Keratinocyte (primary cell): ENCODE measurements around the gene ASTN2. TPM values are rescaled to one million over a fixed set of nuclear protein-coding genes. Genes with fewer than 3 reads are reported as not detected.

Source experiments
- DNase-seq: peaks from one replicate; pipeline ENCODE4 v3.0.0-alpha.2; 2011; ENCODE audit warnings: low read depth, missing footprints, low spot score
- FAIRE-seq: peaks from 2 replicates; lab custom pipeline; 2011; peaks lifted over from hg19 to GRCh38; lab: Jason Lieb, UNC
- H2AFZ ChIP-seq: 2 replicates; pipeline ENCODE4 v1.6.0; 2012; ENCODE audit warnings: low read length, control low read depth, inconsistent platforms; ENCODE audit not compliant: control insufficient read depth
- H3K27ac ChIP-seq: 2 replicates; pipeline ENCODE4 v1.5.1; 2011; ENCODE audit warnings: low read length; ENCODE audit not compliant: control insufficient read depth, insufficient read depth
- H3K27me3 ChIP-seq: 3 replicates; pipeline ENCODE4 v1.6.0; 2011; ENCODE audit warnings: low read length; ENCODE audit not compliant: control insufficient read depth, insufficient read depth; ENCODE audit errors: extremely low read depth
- H3K36me3 ChIP-seq, 2 experiments: 2 replicates in 1 of 2; 3 replicates in 1 of 2; pipeline ENCODE4 v1.5.1; 2011; ENCODE audit warnings: low read length in 2 of 2, mild to moderate bottlenecking in 1 of 2; ENCODE audit not compliant: control insufficient read depth in 2 of 2, insufficient read depth in 2 of 2; ENCODE audit errors: extremely low read depth in 1 of 2
- H3K4me1 ChIP-seq: 3 replicates; pipeline ENCODE4 v1.5.1; 2011; ENCODE audit warnings: low read length; ENCODE audit not compliant: control insufficient read depth, insufficient read depth; ENCODE audit errors: extremely low read depth
- H3K4me2 ChIP-seq: 3 replicates; pipeline ENCODE4 v1.6.0; 2011; ENCODE audit warnings: low read depth, low read length; ENCODE audit not compliant: control insufficient read depth, insufficient read depth; ENCODE audit errors: extremely low read depth
- H3K4me3 ChIP-seq, 3 experiments: fragments of 200-600 bp in 1 of 3; sonication (generic) in 1 of 3; 2 replicates in 2 of 3; 3 replicates in 1 of 3; pipeline ENCODE4 v1.5.1; 2011 to 2016; ENCODE audit warnings: low read length in 3 of 3, mild to moderate bottlenecking in 3 of 3, control low read depth in 2 of 3, inconsistent platforms in 1 of 3, low read depth in 1 of 3, mixed read lengths in 1 of 3, mixed run types in 1 of 3, moderate library complexity in 1 of 3; ENCODE audit not compliant: control insufficient read depth in 2 of 3, insufficient read depth in 2 of 3; ENCODE audit errors: extremely low read depth in 1 of 3
- H3K79me2 ChIP-seq: 2 replicates; pipeline ENCODE4 v1.6.0; 2012; ENCODE audit warnings: low read length; ENCODE audit not compliant: control insufficient read depth, insufficient read depth
- H3K9ac ChIP-seq: 3 replicates; pipeline ENCODE4 v1.6.0; 2011; ENCODE audit warnings: low read length; ENCODE audit not compliant: control insufficient read depth, insufficient read depth; ENCODE audit errors: extremely low read depth
- H3K9me1 ChIP-seq: 3 replicates; pipeline ENCODE4 v1.6.0; 2011; ENCODE audit warnings: low read length; ENCODE audit not compliant: control insufficient read depth, insufficient read depth; ENCODE audit errors: extremely low read depth
- H3K9me3 ChIP-seq: 2 replicates; pipeline ENCODE4 v1.5.1; 2012; ENCODE audit warnings: low read depth, low read length; ENCODE audit not compliant: control insufficient read depth
- H4K20me1 ChIP-seq: 3 replicates; pipeline ENCODE4 v1.6.0; 2011; ENCODE audit warnings: low read length; ENCODE audit not compliant: control insufficient read depth, insufficient read depth; ENCODE audit errors: extremely low read depth
- CTCF ChIP-seq, 3 experiments: IDR thresholded peaks in 1 of 3; conservative IDR thresholded peaks in 1 of 3; optimal IDR thresholded peaks in 1 of 3; 2 replicates in 2 of 3; 3 replicates in 1 of 3; pipeline versions ENCODE3 to v1.5.1; 2011; ENCODE audit warnings: low read length in 3 of 3, mild to moderate bottlenecking in 3 of 3, moderate library complexity in 2 of 3, control low read depth in 1 of 3, inconsistent platforms in 1 of 3; ENCODE audit not compliant: insufficient read depth in 2 of 3; ENCODE audit errors: extremely low read depth in 1 of 3
- EZH2 ChIP-seq: IDR thresholded peaks from one replicate; pipeline ENCODE4 v1.6.1; 2012; ENCODE audit warnings: inconsistent platforms, mild to moderate bottlenecking, low read length, moderate library complexity
- dilution Hi-C: fragments of 300-500 bp; cut with MboI; formaldehyde crosslinking; loops from one replicate; pipeline ENCODE4 v1.7.0; 2020; ENCODE audit warnings: low sequenced_read_pairs; ENCODE audit not compliant: extremely low pct_ligation_motif_present
- polyA plus RNA-seq, 5 experiments: library from polyadenylated mRNA; depleted of rRNA in 3 of 5; stranded (reverse) in 3 of 5; stranded (forward) in 1 of 5; unstranded in 1 of 5; fragments of >200 nt; gene quantifications; 1 replicate in 1 of 5; 2 replicates in 3 of 5; 3 replicates in 1 of 5; pipeline versions ENCODE4 v1.2.1 to v1.2.3, GENCODE V29; 2011 to 2012; ENCODE audit warnings: missing spikeins in 2 of 5, low read depth in 1 of 5, low replicate concordance in 1 of 5

Gene ASTN2
- polyA plus RNA-seq, 1 donor (not counting 4 experiments of a cell fraction or from before 2014, with no cell fraction given): 0.31 TPM

- Histone ChIP-seq H3K4me3 (no peak overlapping the region), H3K36me3 (no peaks in the 10 kb centered on the region), H3K79me2 (no peaks in the 10 kb centered on the region), H3K27me3 (no peaks in the 10 kb centered on the region), H3K4me2 (no peak overlapping the region), H3K9me3 (no peaks in the 10 kb centered on the region), H3K9me1 (no peaks in the 10 kb centered on the region), H3K27ac (no peak overlapping the region), H3K9ac (no peak overlapping the region), H2AFZ (no peak overlapping the region), H4K20me1 (no peaks in the 10 kb centered on the region), H3K4me1 (no peaks in the 10 kb centered on the region)
- DNase-seq (no peak), FAIRE-seq (no peak)
- TF ChIP-seq EZH2 (no peak), CTCF (optimal IDR thresholded peaks at IDR 0.05 in 1 of 3, IDR thresholded peaks at IDR 0.05 in 1 of 3, conservative IDR thresholded peaks at IDR 0.05 in 1 of 3; ENCODE audit: extremely low read depth in 1 of 3, insufficient read depth in 2 of 3, low read length in 3 of 3) (no peak)
- dilution Hi-C loops: no loop called here
Observed at GRCh38 chr9:117374076-117374725, 40.7 kb downstream of the ASTN2 start.

GRCh38 chr9:117368684-117369230, 46.1 kb downstream of the ASTN2 start:
- H3K36me3 ChIP-seq: no peaks in the 10 kb centered on the region
- no peak overlapping the region for H3K4me2 ChIP-seq
- H3K27me3 ChIP-seq: no peaks in the 10 kb centered on the region
- H3K27ac ChIP-seq: no peak overlapping the region
- no peaks in the 10 kb centered on the region for H3K9me1 ChIP-seq
- TF ChIP-seq EZH2 (no peak), CTCF (optimal IDR thresholded peaks at IDR 0.05 in 1 of 3, IDR thresholded peaks at IDR 0.05 in 1 of 3, conservative IDR thresholded peaks at IDR 0.05 in 1 of 3; ENCODE audit: extremely low read depth in 1 of 3, insufficient read depth in 2 of 3, low read length in 3 of 3) (no peak)
- no peak for FAIRE-seq
- no peak overlapping the region for H3K9ac ChIP-seq
- DNase-seq: no peak
- no peaks in the 10 kb centered on the region for H4K20me1 ChIP-seq
- no peak overlapping the region for H3K4me3 ChIP-seq
- no peaks in the 10 kb centered on the region for H3K4me1 ChIP-seq
- dilution Hi-C loops: no loop called here
- H3K79me2 ChIP-seq: no peaks in the 10 kb centered on the region
- no peak overlapping the region for H2AFZ ChIP-seq
- no peaks in the 10 kb centered on the region for H3K9me3 ChIP-seq
